AG20443 (cell line): Measurements from ENCODE around the gene LARP4B.

ENCODE experiments used
- DNase-seq: peaks from one replicate; pipeline ENCODE4 v3.0.0; 2012; ENCODE audit warnings: low spot score, mixed read lengths

The LARP4B gene

DNA sequence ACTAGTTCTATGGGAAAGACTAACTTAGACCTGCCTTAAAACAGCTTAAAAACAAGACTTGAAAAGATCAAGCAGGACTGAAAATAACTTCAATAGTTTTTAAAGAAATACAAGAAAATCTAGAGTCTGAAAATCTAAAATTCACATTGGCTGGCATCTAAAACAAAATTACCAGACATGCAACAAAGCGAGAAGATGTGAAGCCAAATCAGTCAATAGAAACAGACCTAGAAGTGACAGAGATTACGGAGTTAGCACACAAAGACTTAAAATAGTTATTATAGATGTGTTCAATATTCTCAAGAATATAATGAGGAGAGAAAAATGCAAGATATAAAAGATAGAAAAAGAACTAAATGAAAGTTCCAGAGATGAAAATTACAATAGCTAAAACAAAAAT, 163.7 kb downstream of the LARP4B start:
- no peak for DNase-seq

DNA sequence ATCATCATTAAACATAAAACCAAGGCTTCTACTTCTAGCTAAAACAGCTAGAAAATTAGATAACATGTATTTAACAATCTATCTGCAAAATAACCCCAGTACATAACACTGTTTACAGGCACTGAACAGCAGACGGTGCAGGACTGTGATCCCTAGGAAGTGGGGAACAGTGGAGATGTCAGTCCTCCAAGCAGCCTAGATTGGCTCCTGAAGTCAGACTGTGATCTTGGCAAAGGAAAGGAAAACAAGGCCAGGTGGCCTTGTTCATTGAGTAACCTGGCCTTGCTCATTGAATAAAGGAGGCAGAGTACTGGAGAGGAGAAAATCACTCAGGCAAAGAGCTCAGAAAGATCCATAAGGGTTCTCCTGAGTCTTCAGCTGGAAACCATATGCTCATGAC, 164.3 kb downstream of the LARP4B start:
- no peak for DNase-seq

DNA sequence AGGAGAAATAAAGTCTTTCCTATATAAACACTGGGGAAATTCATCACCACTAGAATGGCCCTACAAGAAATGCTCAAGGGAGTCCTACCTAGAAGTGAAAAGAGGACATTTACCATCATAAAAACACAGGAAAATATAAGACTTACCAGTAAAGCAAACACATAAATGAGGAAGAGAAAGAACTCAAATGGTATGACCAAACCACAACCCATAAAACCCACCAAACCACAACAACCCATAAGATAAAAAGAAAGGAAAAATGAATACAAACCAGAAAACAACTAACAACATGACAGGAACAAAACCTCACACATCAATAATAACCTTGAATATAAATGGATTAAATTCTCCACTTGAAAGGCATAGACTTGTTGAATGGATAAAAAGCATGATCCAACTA, 170.1 kb downstream of the LARP4B start:
- no peak for DNase-seq

DNA sequence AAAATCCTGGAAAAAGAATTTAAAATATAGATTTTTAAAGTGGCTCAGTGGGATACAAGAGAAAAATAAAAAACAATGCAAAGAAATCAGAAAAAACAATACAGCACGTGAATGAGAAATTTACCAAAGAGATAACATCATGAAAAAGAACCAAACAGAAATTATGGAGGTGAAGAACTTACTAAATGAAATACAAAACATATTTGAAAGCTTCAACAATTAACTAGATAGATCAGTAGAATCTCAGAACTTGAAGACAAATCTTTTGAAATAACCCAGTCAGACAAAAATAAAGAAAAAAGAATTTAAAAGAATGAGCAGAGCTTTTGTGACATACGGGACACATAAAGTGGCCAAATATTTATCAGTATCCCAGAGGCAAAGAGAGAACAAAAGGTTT, 170.9 kb downstream of the LARP4B start:
- DNase-seq: no peak

DNA sequence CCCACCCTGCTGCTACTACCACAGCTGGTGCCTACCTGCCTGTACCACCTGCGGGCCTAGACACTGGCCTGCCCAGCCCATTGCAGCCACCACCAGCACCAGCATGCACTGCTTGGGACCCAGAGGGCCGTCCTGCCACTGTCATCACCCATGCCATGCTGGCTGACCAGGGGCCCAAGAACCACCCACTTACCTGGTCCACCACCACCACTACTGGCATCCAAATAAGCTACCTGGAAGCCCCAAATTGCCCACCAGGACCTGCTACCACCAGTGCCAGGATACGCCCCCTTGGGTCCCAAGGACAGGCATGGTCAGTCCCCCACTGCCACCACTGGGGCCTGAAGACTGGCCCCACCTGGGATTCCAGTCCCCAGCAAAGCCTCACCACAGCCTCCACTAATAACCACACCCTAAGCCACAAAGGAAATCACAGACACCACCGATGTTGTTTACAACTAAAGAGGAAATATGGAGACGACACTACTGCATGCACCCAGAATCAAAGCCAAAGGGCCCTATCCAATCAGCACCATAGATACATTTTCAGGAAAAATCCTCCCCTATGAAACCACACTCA, 171.5 kb downstream of the LARP4B start:
- DNase-seq: no peak
